Measurements from ENCODE around the gene WFDC6. TPM values are rescaled to one million over a fixed set of nuclear protein-coding genes. Genes with fewer than 3 reads are reported as not detected.

The WFDC6 gene
- total RNA-seq, 4 donors from 2014 or later: not detected

DNA sequence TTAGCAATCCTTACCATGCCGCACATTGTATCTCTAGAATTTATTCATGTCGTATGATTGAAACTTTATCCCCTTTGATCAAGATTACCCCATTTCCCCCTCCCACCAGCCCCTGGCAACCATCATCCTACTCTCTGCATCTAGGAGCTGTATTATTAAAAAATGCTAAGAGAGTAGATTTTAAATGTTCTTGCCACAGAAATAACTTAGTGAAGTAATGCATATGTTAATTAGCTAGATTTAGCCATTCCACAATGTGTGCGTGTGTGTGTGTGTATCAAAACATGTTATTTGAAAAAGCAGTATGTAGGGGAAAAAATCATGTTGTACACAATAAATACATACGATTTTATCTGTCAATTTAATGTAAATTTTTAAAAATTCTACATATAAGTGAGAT, 12.0 kb downstream of the WFDC6 start:
- H3K27me3 ChIP-seq: no peaks in the 10 kb centered on the region

DNA sequence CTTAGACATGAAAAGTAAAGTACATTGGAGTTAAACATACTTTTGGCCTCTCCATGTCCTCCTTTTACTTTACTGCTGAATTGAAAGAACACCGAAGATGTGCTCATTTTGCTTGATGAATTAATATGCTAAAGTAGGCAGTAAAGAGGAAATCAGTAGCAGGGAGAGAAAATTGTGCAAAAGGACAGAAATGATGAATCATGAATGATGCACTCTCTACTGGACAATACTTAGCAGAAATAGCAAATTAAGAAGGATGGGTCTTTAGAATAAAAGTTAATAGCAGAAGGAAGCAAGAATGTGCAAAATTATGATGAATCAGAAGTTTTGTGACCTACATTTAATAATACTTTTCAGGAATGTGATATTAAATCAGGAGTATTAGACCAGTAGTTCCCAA, 15.5 kb downstream of the WFDC6 start:
- in situ Hi-C loops (cut with MboI; ENCODE audit: low sequenced_read_pairs in 4 of 4) (loop anchor here in 1 of 4 donors (25.0 kb wide), 1 partner anchor 938 kb away; no protein-coding TSS in a partner anchor), intact Hi-C loops (cut with DNase I; ENCODE audit: low total_unique reads) (no loop called here)
- no peaks in the 10 kb centered on the region for H3K9me3 ChIP-seq

More for the DNA sequence above, 12.0 kb downstream of the WFDC6 start:
- no peaks in the 10 kb centered on the region for H3K4me1 ChIP-seq
- no peak for TF ChIP-seq POLR2A (IDR thresholded peaks at IDR 0.05)
- TF ChIP-seq, protein P1, sequence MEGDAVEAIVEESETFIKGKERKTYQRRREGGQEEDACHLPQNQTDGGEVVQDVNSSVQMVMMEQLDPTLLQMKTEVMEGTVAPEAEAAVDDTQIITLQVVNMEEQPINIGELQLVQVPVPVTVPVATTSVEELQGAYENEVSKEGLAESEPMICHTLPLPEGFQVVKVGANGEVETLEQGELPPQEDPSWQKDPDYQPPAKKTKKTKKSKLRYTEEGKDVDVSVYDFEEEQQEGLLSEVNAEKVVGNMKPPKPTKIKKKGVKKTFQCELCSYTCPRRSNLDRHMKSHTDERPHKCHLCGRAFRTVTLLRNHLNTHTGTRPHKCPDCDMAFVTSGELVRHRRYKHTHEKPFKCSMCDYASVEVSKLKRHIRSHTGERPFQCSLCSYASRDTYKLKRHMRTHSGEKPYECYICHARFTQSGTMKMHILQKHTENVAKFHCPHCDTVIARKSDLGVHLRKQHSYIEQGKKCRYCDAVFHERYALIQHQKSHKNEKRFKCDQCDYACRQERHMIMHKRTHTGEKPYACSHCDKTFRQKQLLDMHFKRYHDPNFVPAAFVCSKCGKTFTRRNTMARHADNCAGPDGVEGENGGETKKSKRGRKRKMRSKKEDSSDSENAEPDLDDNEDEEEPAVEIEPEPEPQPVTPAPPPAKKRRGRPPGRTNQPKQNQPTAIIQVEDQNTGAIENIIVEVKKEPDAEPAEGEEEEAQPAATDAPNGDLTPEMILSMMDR (IDR thresholded peaks at IDR 0.05 in 4 of 5, conservative IDR thresholded peaks at IDR 0.05 in 1 of 5): no peak
- H3K9me3 ChIP-seq: no peaks in the 10 kb centered on the region
- ATAC-seq: no peak
- intact Hi-C loops (cut with DNase I; ENCODE audit: low total_unique reads) (no loop called here), in situ Hi-C loops (cut with MboI; ENCODE audit: low sequenced_read_pairs in 4 of 4) (loop anchor here in 1 of 4 donors (25.0 kb wide), 1 partner anchor 235 kb away; no protein-coding TSS in a partner anchor)
- no peaks in the 10 kb centered on the region for H3K36me3 ChIP-seq
- DNase-seq: no peak
- no peak overlapping the region for H3K4me3 ChIP-seq
- H3K27ac ChIP-seq: no peak overlapping the region

DNA sequence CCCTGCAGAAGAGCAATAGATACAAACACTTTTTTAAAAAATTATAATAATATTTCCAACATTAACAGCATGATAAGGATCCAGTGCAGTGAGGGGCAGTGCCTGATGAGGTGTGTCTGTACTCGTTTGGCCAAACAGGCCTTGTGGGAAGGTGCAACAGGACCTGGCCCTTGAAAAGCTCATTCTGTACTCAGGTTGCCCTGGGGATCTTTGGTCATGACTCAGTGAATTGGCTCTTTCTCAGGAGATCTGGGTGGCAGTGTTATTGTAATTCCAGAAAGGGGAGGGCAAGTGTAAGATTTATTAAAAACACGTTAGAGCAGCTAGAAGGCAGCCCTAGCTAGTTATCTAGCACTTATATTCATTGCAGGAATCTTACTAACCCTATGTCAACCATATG, 21.0 kb downstream of the WFDC6 start:
- in situ Hi-C loops (cut with MboI; ENCODE audit: low sequenced_read_pairs in 4 of 4) (loop anchor here in 1 of 4 donors (25.0 kb wide), 1 partner anchor 944 kb away; no protein-coding TSS in a partner anchor), intact Hi-C loops (cut with DNase I; ENCODE audit: low total_unique reads) (no loop called here)
- Histone ChIP-seq H3K27ac (no peak overlapping the region), H3K4me3 (no peak overlapping the region), H3K27me3 (no peaks in the 10 kb centered on the region), H3K4me1 (no peaks in the 10 kb centered on the region), H3K9me3 (no peaks in the 10 kb centered on the region), H3K36me3 (no peaks in the 10 kb centered on the region)
- DNase-seq: no peak
- no peak for ATAC-seq
- TF ChIP-seq, protein P1 (IDR thresholded peaks at IDR 0.05 in 4 of 5, conservative IDR thresholded peaks at IDR 0.05 in 1 of 5): no peak
- TF ChIP-seq POLR2A (IDR thresholded peaks at IDR 0.05): no peak

More for the DNA sequence above, 15.5 kb downstream of the WFDC6 start:
- Histone ChIP-seq H3K4me1 (no peaks in the 10 kb centered on the region), H3K36me3 (no peaks in the 10 kb centered on the region), H3K4me3 (no peak overlapping the region), H3K27me3 (no peaks in the 10 kb centered on the region), H3K27ac (no peak overlapping the region)
- DNase-seq: no peak
- TF ChIP-seq, protein P1 (IDR thresholded peaks at IDR 0.05 in 4 of 5, conservative IDR thresholded peaks at IDR 0.05 in 1 of 5): no peak
- TF ChIP-seq POLR2A (IDR thresholded peaks at IDR 0.05): no peak
- no peak for ATAC-seq

DNA sequence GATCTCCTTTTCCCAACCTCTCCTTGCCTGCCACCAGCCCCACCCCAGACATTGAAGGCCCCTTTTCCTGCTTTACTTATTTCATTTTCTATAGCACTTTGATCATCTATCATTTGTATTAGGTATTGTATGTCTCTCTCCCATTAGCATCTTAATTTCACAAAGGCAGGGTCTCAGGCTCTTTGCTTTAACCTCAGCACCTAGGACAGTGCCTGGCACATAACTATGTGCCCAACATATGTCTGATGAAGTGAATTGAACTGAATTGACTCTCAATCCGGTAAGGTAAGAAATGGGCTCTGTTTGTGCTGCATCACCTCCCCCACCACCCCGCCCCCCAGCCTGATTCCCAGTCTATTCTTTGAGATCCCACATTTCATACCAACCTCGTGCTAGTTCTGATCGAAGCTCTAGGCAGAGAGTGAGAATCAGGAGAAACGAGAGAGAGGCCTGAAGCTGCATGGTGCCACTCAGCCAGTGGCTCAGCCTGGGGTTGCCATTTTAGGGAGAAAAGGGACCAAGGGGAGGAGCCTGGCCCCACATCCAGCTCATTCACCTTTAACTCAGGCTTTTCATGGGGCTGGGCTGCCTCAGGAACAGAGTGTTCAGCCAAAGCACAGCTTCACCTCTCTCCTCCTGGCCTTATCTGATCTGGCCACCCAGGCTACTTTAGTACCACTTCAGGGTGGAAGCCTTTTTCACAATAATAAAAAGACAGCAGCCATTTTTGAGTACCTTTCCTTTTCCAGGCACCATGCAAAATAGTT, 24.0 kb downstream of the WFDC6 start, which contains the start of gene SPINT3:
TSS of gene SPINT3 (minus strand) at position 476 of the 767 bp plus-strand sequence. CDS start at position 462, 14 bp downstream.
- no peak for TF ChIP-seq POLR2A (IDR thresholded peaks at IDR 0.05)
- H3K9me3 ChIP-seq: no peaks in the 10 kb centered on the region
- in situ Hi-C loops (cut with MboI; ENCODE audit: low sequenced_read_pairs in 4 of 4) (loop anchor here in 1 of 4 donors (25.0 kb wide), 1 partner anchor 947 kb away; no protein-coding TSS in a partner anchor), intact Hi-C loops (cut with DNase I; ENCODE audit: low total_unique reads) (no loop called here)
- ATAC-seq (no peak), DNase-seq (no peak)
- H3K4me3 ChIP-seq: no peak within 1 kb of the TSS
- no peaks in the 10 kb centered on the region for H3K27me3 ChIP-seq
- no peak within 1 kb of the TSS for H3K27ac ChIP-seq
- no peaks in the 10 kb centered on the region for H3K4me1 ChIP-seq
- H3K36me3 ChIP-seq: no peaks in the 10 kb centered on the region

DNA sequence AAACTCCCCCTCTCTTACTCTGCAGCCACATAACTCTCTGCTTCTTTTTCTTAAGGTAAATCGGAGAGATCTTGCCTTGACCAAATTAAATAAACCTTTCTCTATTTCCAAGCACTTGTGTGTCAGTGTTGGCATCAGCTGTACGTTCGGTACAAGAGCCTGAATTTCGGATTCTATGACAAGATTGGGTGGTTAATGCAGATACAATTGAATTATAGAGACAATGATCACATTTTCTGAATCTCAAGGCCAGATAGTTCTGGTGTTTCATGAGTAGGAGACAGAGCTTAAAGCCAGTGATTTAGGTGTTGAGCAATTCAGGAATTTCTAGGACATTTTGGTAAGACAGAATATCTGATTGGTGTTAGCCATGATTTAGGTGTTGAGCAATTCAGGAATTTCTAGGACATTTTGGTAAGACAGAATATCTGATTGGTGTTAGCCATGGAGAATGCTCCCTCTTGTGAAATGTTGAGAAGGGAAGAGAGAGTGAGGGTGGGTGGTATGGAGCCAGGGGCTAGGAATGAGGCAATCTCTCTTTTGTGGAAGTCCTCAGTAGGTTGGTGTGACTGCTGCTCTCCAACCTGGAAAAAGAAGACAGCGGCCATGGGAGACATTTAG, 28.9 kb downstream of the WFDC6 start:
- DNase-seq (no peak), ATAC-seq (no peak)
- no peaks in the 10 kb centered on the region for H3K9me3 ChIP-seq
- H3K4me1 ChIP-seq: no peaks in the 10 kb centered on the region
- no peak for TF ChIP-seq POLR2A (IDR thresholded peaks at IDR 0.05)
- no peaks in the 10 kb centered on the region for H3K27me3 ChIP-seq
- intact Hi-C loops (cut with DNase I; ENCODE audit: low total_unique reads): no loop called here
- H3K36me3 ChIP-seq: no peaks in the 10 kb centered on the region
- H3K4me3 ChIP-seq: no peak overlapping the region
- no peak overlapping the region for H3K27ac ChIP-seq
- in situ Hi-C loops (cut with MboI; ENCODE audit: low sequenced_read_pairs in 4 of 4): loop anchor here in 1 of 4 donors (25.0 kb wide), 1 partner anchor 952 kb away; no protein-coding TSS in a partner anchor

Data from gastrocnemius medialis (tissue), 4 donors.